Left colon (tissue), 2 donors: ENCODE data around the gene SLC36A3. TPM values are rescaled to one million over a fixed set of nuclear protein-coding genes. Genes with fewer than 3 reads are reported as not detected.
"Not testable (repeated sequence)": the region's sequence is repeated elsewhere in the genome, so short reads cannot be mapped to it uniquely, and the experiment has no call there.

Source experiments
- ATAC-seq: fragments of 200-7000 bp; cut with Tn5 transposase; one replicate; pipeline ENCODE4 v1.9.1; 2020; ENCODE audit warnings: mild to moderate bottlenecking, moderate library complexity
- DNase-seq, 2 donors: peaks; one replicate each; pipeline ENCODE4 v3.0.0-alpha.2; 2020
- intact Hi-C, 2 donors: fragments of 100-400 bp; cut with DNase I in 1 of 2; cut with micrococcal nuclease in 1 of 2; formaldehyde crosslinking; loops; one replicate each; pipeline versions ENCODE4 v1.11.2 to v1.14.0; 2022; cut with DNase I, micrococcal nuclease
- total RNA-seq, 2 donors: library from RNA; stranded (reverse); fragmentation: NEBNext Ultra II Directional; extraction: Animal tissue kit (Norgen Biotek cat#: 25700); gene quantifications; one replicate each; pipeline ENCODE4 v1.2.1, GENCODE V29; 2021
- donor health status: DM: no; HTN: no; CAD: no.
- donor health status: DM: yes; HTN: yes; CAD: no.

SLC36A3 gene
- total RNA-seq, 2 donors from 2014 or later, result not detected

DNA sequence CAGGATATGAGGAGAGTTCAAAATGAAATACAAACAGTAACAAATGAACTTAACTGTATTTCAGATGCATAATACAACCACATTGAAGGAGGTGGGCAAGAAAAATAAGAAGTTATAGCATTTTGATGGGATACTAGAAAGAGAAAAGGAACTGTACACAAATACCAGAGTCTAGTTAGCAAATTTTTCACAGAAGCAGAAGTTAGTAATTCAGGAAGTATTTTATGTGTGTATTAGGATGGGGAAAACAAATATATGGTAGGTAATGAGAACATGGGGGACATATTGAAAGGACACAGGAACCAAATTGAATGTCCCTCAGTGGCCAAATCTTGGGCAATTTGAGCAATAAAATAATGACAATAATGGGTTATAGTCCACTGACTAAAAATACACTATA is 32.2 kb downstream of the SLC36A3 start:
- DNase-seq, result no peak
- intact Hi-C loops, result no loop called here
- ATAC-seq, result no peak

DNA sequence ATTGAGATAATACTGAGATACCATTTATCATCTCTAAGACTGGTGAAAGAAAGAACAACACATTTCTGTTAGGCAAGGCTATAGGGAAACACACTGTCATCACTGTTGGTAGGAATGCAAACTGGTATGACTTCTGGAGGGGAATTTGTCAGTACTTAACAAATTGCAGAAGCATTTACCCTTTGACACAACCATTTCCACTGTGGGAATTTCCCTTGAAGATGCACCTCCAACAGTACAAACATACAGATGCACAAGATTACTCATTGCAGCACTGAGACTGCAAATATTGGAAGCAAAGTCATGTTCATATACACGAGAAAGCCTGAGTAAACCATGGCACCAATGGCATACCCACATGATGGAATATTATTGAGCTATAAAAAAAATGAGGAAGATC is 33.0 kb downstream of the SLC36A3 start:
- DNase-seq (no peak), ATAC-seq (no peak)
- intact Hi-C loops, result no loop called here

DNA sequence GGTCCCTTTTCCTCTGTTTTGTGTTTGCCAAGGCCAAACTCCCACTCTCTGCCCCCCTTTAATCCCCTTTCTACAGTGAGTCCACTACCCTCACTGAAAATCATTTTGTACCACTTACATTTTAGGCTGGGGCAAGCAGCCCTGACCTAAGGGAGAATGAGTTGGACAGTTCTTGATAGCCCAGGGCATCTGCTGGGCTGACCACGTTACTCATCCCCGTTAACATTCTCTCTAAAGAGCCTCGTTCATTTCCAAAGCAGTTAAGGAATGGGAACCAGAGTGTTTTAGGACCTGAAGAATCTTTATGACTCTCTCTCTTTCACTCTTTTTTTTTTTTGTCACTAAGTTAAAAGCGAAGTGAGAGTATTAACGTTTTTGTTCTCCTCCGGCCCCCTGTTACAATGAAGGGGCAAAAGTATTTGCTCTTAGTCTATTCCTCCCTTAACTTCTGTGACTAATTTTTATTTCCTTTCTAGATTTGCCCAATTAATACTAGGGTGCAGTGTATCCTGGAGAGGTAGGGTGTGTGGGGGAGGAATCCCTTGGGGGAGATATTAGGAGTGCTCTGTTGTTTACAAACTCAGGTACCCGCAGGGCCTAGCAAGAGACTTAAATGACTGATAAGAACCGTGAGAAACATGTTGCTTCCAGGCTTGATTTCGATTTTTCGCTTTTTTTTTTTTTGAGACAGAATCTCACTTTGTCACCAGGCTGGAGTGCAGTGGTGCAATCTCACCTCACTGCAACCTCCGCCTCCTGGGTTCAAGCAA is 35.9 kb downstream of the SLC36A3 start:
- intact Hi-C loops, result no loop called here
- ATAC-seq, result no peak
- DNase-seq, result no peak

DNA sequence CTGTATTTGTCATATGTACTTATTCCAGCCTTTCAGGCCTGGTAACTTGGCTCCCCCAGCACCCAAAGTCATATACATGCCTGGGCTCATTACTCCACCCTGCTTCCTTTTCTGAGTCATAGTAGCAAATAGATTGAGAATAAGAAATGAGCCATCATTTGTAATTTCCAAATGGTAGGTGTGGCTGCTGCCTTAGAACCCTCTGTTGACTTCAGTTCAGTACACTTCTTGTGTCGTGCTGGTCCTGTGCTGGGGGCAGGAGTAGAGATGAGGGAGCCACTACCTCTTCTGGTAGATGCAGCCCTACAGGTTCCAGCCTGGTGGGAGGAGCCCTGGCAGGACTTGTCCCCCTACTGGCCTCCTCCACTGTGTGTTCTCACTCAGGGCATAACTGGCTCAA is 39.5 kb downstream of the SLC36A3 start:
- intact Hi-C loops, result no loop called here
- ATAC-seq, result peak; percentile 80
- DNase-seq, result no peak

DNA sequence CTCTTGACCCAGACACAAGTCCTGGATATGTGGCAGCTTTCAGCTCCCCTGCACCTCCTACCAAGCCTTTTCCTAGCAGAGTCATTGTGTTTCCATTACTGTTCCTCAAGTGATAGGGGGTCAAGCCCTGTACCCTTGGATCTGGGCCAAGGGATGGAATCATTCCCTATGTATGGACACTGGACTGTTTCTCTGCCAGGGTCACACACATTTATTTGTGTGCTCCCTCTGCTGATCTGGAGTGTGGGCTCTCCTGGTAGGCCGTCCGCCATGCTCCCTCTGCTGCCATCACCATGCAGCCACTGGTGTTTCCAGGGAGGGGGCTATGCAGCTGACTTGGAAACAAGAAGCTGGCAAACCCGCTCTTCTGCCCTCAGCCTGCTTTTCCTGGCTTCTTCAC is 41.0 kb downstream of the SLC36A3 start:
- no peak for DNase-seq
- ATAC-seq, result no peak
- intact Hi-C loops, result no loop called here

DNA sequence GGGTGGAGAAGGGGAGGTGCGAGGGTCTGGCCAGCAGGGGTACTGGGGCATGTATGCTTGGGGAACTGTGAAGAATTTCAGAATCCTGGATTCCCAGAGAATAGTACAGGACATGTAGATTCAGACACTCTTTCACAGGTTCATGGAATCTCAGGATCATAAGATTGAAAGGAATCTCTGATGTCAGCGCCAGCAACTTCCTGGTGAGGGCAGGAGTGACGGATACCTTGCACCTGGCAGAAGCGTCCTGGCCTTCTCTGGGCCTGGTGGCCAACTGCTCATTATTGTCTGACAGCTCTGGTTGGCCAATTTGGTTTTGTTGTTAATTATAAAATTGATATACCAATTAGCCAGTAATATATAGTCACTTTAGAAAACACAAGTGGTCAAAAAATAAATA is 43.6 kb downstream of the SLC36A3 start:
- ATAC-seq, result no peak
- intact Hi-C loops, result no loop called here
- no peak for DNase-seq

DNA sequence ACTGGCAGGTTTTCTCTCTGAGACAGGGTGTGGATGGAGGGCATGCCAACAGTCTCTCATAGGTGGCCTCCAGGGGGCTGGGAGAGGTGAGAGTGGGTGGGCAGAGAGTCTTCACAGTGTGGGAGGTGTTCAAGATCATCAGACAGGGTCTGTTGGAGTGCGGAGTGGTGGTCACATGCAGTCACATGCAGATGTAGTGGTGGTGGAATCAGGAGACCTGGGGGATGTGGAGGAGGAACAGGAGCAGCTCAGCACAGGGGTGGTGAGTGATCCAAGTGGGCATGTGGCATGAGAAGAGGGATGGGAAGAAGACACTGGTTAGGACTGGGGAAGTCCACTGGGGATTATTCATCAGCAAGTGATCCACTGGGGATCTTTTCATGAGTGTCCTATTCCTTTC is 44.8 kb downstream of the SLC36A3 start:
- DNase-seq (no peak), ATAC-seq (no peak)
- intact Hi-C loops, result no loop called here

DNA sequence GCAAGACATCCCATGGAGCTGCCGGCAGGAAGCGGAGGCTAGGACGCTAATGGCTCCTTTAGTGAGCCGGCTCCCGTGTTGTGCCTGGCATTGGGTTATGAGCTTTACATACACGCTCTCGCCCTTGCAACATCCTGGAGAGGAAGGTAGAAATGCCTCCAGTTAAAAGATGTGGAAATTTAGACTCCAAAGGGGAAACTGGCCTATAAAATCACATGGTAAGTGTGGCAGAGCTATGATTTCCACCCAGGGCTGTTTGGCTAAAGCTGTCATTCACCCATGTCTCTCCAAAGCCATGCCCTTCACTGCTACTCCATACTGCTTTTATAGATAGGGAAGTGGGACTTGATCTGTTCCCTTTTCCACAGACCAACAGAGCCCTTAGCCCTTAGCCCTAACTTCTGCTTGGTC is 45.4 kb downstream of the SLC36A3 start:
- peak; percentile 21 for ATAC-seq
- DNase-seq, result no peak
- intact Hi-C loops, result no loop called here

DNA sequence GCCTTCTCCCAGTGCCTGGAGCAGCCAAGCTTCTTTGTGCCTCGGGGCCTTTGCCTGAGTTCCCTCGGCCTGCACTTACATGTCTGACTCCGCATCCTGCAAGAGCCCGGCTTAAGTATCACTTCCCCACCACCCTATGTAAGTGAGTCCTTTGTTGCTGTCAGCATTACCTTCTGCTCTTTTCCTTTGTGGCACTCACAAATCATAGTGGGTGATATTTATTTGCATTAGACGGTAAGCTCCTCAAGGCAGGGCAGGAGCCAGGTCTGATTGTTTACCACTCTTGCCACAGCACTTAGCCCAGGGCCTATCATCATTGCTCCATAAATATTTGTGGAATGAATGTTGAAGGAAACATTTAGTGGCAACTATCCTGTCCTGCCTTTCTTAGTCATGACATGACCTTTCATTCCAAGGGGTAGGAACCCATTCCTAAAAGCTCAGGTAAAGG is 45.8 kb downstream of the SLC36A3 start:
- intact Hi-C loops, result no loop called here
- DNase-seq (no peak), ATAC-seq (no peak)

DNA sequence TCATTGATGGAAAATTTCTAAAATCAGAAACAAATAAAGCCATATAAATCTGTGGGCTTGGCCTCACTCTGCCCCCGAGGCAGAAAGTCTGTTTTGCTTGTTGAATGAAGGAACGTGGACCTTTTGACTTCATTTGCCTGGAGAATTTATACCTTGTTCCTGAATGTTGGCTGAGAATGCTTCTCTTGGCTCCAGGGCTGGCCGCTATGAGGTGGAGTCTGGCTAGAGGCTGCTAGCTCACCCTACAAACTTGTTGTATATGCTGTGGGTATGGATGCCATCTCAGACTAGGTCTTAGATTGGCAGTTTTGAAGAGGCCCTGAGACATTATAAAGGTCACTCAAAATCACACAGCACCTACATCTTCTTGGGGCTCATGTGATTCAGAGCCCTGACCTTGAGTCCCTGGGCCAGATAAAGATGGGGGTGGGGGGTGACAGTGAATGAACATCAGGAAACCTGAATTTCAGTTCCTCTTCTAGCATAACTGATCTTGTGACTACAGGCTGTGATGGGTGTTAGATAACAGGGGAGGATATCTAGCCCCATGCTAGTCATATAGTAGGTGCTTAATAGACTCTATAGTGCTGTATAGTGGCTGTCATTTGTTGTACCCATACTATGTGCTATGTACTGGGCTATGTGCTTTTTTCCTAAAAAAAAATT is 47.8 kb downstream of the SLC36A3 start:
- ATAC-seq (no peak), DNase-seq (no peak)
- intact Hi-C loops, result no loop called here

DNA sequence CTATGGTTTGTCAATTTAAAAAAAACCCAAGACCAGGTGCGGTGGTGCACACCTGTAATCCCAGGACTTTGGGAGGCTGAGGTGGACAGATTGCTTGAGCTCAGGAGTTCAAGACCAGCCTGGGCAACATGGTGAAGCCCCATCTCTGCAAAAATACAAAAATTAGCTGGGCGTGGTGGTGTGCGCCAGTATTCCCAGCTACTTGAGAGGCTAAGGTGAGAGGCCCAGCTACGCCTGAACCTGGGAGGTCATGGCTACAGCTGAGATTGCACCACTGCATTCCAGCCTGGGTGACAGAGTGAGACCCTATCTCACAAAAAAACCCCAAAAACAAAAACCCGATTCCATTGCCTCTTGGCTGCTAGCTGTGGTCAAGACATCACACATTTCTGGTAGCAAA is 48.6 kb downstream of the SLC36A3 start:
- DNase-seq, ATAC-seq, intact Hi-C loops: not testable (repeated sequence)

DNA sequence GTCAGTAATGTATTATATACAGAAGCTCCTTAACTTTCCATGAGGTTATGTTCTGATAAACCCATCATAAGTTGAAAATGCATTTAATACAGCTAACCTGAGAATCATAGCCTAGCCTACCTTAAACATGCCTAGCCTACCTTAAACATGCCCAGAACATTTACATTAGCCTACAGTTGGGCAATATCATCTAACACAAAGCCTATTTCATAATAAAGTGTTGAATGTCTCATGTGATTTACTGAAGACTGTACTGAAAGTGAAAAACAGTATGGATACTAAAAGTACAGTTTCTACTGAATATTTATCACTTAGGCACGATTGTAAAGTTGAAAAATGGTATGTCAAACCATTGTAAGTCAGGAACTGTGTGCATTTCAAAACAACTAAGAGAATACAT is 49.0 kb downstream of the SLC36A3 start:
- intact Hi-C loops, result no loop called here
- ATAC-seq (no peak), DNase-seq (no peak)

DNA sequence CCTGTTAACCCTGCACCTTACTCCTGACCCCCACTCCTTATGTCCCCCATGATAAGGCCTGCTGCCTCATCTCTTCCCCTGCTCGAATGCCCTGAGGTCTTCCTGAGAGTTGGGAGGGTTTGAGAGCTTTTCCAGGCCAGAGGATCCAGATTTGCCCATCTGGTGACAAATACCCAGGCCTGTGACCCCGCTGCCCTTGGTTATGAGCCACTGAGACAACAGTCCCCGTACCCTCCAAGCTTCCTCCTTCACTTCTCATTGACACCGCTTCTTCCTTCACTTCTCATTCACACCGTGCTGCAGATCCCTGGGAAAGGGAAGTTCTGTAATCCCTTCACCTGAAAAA is 50.0 kb downstream of the SLC36A3 start:
- intact Hi-C loops, result no loop called here
- ATAC-seq (no peak), DNase-seq (no peak)

DNA sequence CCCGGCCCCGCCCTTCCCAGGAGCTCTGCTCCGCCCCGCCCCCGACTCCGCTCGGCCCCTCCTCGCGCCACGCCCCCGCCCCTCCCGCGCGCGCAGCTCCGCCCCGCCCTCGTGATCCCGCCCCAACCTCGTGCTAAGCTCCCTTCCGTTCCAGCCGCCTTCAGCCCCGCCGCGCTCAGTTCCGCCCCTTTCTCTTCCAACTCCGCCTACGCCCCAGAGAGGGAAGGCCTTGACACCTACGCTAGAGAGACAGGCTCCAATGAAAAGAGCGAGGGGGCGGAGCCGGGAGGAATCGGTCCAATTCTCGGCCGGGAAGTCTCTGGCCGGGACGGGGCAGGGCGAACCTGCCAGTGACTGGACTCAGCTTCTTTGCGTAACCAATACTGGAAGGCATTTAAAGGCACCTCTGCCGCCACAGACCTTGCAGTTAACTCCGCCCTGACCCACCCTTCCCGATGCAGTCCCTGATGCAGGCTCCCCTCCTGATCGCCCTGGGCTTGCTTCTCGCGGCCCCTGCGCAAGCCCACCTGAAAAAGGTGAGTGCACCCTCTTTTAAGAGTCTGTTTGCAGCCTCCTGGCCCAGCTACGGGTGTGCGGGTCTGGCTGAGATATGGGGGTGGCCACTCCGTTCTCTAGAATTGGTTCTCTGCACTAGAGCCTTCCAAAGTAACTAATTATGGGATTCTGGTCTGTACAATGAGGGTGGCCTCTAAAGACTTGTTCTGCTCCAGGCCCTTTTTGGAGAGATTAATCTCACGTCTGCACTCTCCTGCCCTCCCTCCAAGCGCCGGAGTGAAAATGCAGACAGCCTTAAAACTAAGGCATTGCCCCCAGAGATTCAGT is 50.6 kb downstream of the SLC36A3 start, which contains the start of gene GM2A:
GM2A (plus strand) TSS at position 424 of the 843 bp plus-strand sequence; CDS start at position 456, 32 bp downstream.
- intact Hi-C loops, result no loop called here
- DNase-seq (peak; percentile 99 to 100), ATAC-seq (peak; percentile 93)

DNA sequence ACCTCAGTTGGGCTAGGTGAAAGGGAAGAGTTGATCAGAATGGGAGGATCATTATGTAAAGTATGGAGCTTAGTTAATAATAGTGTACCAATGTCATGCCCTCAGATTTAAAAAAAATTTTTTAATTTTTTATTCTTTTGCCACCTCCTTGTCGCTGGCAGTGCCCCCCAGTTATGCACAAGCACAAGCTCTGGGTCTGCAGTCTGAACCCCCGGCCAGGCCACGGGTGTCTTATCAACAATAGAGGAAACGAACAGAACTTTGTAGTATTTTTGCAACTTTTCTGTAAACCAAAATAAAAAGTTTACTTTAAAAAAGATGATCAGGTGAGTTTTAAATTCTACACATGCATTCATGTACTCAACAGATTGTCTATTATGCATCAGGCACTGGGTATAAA is 51.9 kb downstream of the SLC36A3 start:
- no peak for DNase-seq
- intact Hi-C loops, result no loop called here
- ATAC-seq, result no peak

DNA sequence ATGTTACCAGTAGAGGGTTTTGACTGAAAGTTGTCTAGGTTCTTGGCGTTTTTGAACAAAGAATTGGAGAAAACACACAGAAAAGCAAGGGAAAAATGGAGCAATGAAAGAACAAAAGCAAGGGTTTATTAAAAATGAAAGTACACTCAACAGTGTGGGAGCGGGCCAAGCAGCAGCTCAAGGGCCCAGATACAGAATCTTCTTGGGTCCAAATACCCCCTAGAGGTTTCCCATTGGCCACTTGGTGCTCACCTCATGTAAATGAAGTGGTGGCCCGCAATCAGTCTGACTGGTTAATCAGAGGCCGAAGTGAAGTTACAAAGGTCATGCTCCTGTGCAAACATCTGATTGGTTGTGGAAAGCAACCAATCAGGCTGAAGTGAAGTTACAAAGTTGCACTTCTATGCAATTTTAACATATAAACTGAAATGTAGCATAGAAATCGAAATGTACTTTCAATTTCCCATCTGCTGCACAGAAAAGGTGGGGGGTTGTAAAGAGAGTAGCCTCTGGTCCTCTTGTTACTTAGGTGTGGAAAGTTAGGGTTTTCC is 52.5 kb downstream of the SLC36A3 start:
- intact Hi-C loops, result no loop called here
- ATAC-seq (no peak), DNase-seq (no peak)

DNA sequence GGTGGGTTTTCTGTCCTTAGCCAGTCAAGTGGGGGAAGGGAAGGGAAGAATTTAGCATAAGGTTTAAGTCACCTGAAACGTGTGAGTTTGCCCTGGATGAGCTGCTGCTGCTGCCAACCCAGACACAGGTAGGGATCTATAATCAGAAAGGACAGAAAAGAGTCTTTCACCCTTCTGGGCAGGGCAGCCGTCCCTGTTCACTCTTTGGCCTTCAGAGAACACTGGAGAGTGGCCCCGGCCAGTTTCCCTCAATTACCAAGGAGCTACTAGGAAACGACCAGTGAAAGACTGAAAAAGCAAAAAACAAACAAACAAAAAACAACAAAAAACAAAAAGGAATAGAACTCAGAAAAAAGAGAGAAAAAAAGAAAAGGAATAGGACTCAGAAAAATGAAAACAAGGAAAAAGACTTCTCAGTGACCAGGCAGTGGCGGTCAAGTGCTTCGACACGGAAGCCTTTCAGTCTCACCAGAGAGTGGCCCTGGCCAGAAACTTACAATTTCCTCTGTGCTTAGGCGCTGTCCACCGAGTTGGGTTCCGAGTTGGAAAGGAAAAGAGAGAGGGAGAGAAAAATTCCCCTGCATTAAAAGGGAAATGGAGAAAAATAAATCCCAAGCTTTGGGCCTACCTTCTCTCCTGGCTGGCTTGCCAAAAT is 53.1 kb downstream of the SLC36A3 start:
- intact Hi-C loops, result no loop called here
- no peak for DNase-seq
- ATAC-seq, result no peak

DNA sequence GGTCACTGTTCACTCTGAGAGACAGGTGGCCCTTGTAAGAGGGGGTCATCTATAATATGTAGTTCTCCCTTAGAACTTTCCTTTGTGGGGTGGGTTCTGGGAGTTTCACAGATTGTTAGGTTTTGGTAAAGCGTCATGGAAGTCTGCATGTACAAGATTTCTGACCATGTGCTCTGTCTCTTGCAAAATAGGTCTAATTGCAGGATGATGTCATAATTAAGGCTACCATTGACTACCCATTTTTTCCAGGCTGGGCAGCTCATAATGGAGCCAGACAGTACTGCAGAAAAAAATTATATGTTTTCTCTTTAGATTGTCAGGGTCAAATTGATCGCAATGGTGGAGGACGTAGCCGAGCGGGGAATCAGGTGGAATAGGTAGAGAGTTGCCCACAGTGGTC is 54.3 kb downstream of the SLC36A3 start:
- no peak for DNase-seq
- intact Hi-C loops, result loop anchor here in 1 of 2 donors (10.0 kb wide), 2 partner anchors 124 to 194 kb away; no protein-coding TSS in a partner anchor
- no peak for ATAC-seq

DNA sequence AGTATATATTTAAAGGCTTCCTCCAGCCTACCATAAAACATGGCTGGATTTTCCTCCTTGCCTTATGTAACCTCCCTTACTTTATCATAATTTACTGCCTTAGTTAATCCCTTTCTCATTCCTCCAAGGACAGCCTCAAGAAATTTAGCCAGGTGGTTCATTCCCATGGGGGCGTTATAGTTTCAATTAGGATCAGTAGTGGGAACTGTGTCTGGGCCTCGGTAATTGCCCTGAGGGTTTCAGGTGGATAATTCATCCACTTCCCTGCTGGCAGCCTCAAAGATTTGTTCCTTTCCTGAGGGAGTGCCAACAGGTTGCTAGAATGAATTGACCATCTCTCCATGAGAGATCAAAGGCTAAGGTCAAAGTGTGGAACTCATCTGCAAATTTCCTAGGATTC is 54.9 kb downstream of the SLC36A3 start:
- ATAC-seq (no peak), DNase-seq (no peak)
- intact Hi-C loops, result loop anchor here in 1 of 2 donors (10.0 kb wide), 2 partner anchors 124 to 194 kb away; no protein-coding TSS in a partner anchor
